ENCODE measurements around the gene PRTFDC1.

GRCh38 chr10:24885551-24886289 is 66.7 kb downstream of the PRTFDC1 start:
- TF ChIP-seq, protein P1, sequence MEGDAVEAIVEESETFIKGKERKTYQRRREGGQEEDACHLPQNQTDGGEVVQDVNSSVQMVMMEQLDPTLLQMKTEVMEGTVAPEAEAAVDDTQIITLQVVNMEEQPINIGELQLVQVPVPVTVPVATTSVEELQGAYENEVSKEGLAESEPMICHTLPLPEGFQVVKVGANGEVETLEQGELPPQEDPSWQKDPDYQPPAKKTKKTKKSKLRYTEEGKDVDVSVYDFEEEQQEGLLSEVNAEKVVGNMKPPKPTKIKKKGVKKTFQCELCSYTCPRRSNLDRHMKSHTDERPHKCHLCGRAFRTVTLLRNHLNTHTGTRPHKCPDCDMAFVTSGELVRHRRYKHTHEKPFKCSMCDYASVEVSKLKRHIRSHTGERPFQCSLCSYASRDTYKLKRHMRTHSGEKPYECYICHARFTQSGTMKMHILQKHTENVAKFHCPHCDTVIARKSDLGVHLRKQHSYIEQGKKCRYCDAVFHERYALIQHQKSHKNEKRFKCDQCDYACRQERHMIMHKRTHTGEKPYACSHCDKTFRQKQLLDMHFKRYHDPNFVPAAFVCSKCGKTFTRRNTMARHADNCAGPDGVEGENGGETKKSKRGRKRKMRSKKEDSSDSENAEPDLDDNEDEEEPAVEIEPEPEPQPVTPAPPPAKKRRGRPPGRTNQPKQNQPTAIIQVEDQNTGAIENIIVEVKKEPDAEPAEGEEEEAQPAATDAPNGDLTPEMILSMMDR (conservative IDR thresholded peaks at IDR 0.05), result no peak
- no peak for TF ChIP-seq EZH2 (IDR thresholded peaks at IDR 0.05; ENCODE audit: low read depth)
